Measurements from ENCODE around the gene SOX6.
"Not testable (repeated sequence)": the region's sequence is repeated elsewhere in the genome, so short reads cannot be mapped to it uniquely, and the experiment has no call there.

SOX6 gene

GRCh38 chr11:16397390-16397789, 41.0 kb upstream of the SOX6 start:
- H3K27me3 ChIP-seq, result no peaks in the 10 kb centered on the region
- no peak for TF ChIP-seq CTCF (IDR thresholded peaks at IDR 0.05)
- no peaks in the 10 kb centered on the region for H3K4me1 ChIP-seq (ENCODE audit: control insufficient read depth in 1 of 2, insufficient read depth in 1 of 2, low read depth in 1 of 2, low read length in 1 of 2)
- no peaks in the 10 kb centered on the region for H3K36me3 ChIP-seq
- no peak overlapping the region for H3K27ac ChIP-seq
- H3K9me3 ChIP-seq, result no peaks in the 10 kb centered on the region
- H3K4me3 ChIP-seq (ENCODE audit: low read depth in 1 of 2, low read length in 1 of 2), result no peak overlapping the region

GRCh38 chr11:16395601-16396000, 39.3 kb upstream of the SOX6 start:
- no peaks in the 10 kb centered on the region for H3K4me1 ChIP-seq (ENCODE audit: control insufficient read depth in 1 of 2, insufficient read depth in 1 of 2, low read depth in 1 of 2, low read length in 1 of 2)
- TF ChIP-seq CTCF (IDR thresholded peaks at IDR 0.05), result no peak
- H3K27ac ChIP-seq, result no peak overlapping the region

GRCh38 chr11:16394947-16395346, 38.6 kb upstream of the SOX6 start:
- no peak overlapping the region for H3K4me3 ChIP-seq (ENCODE audit: low read depth in 1 of 2, low read length in 1 of 2)
- H3K27ac ChIP-seq, result no peak overlapping the region
- no peaks in the 10 kb centered on the region for H3K9me3 ChIP-seq
- H3K4me1 ChIP-seq (ENCODE audit: control insufficient read depth in 1 of 2, insufficient read depth in 1 of 2, low read depth in 1 of 2, low read length in 1 of 2), result no peaks in the 10 kb centered on the region
- H3K27me3 ChIP-seq, result no peaks in the 10 kb centered on the region
- TF ChIP-seq CTCF (IDR thresholded peaks at IDR 0.05), result no peak
- H3K36me3 ChIP-seq, result no peaks in the 10 kb centered on the region

More at GRCh38 chr11:16395601-16396000, 39.3 kb upstream of the SOX6 start:
- Histone ChIP-seq H3K4me3 (ENCODE audit: low read depth in 1 of 2, low read length in 1 of 2) (no peak overlapping the region), H3K36me3 (no peaks in the 10 kb centered on the region), H3K9me3 (no peaks in the 10 kb centered on the region), H3K27me3 (no peaks in the 10 kb centered on the region)

GRCh38 chr11:16393340-16393739, 37.0 kb upstream of the SOX6 start:
- no peak for TF ChIP-seq CTCF (IDR thresholded peaks at IDR 0.05)
- H3K9me3 ChIP-seq, result no peaks in the 10 kb centered on the region
- no peak overlapping the region for H3K4me3 ChIP-seq (ENCODE audit: low read depth in 1 of 2, low read length in 1 of 2)
- no peaks in the 10 kb centered on the region for H3K4me1 ChIP-seq (ENCODE audit: control insufficient read depth in 1 of 2, insufficient read depth in 1 of 2, low read depth in 1 of 2, low read length in 1 of 2)
- no peak overlapping the region for H3K27ac ChIP-seq
- no peaks in the 10 kb centered on the region for H3K36me3 ChIP-seq
- no peaks in the 10 kb centered on the region for H3K27me3 ChIP-seq

- no peaks in the 10 kb centered on the region for H3K9me3 ChIP-seq
- no peak overlapping the region for H3K4me3 ChIP-seq (ENCODE audit: low read depth in 1 of 2, low read length in 1 of 2)
- H3K27ac ChIP-seq, result no peak overlapping the region
- no peaks in the 10 kb centered on the region for H3K4me1 ChIP-seq (ENCODE audit: control insufficient read depth in 1 of 2, insufficient read depth in 1 of 2, low read depth in 1 of 2, low read length in 1 of 2)
- no peaks in the 10 kb centered on the region for H3K27me3 ChIP-seq
- no peaks in the 10 kb centered on the region for H3K36me3 ChIP-seq
- TF ChIP-seq CTCF (IDR thresholded peaks at IDR 0.05), result no peak
These were observed 36.3 kb upstream of the SOX6 start for GRCh38 chr11:16392616-16393015.

GRCh38 chr11:16390826-16391225, 34.5 kb upstream of the SOX6 start:
- not testable (repeated sequence) for H3K4me1 ChIP-seq (ENCODE audit: control insufficient read depth in 1 of 2, insufficient read depth in 1 of 2, low read depth in 1 of 2, low read length in 1 of 2); H3K27ac ChIP-seq; H3K36me3 ChIP-seq; H3K27me3 ChIP-seq; H3K9me3 ChIP-seq; H3K4me3 ChIP-seq (ENCODE audit: low read depth in 1 of 2, low read length in 1 of 2)
